ENCODE results near the gene DNAJB12.

DNA sequence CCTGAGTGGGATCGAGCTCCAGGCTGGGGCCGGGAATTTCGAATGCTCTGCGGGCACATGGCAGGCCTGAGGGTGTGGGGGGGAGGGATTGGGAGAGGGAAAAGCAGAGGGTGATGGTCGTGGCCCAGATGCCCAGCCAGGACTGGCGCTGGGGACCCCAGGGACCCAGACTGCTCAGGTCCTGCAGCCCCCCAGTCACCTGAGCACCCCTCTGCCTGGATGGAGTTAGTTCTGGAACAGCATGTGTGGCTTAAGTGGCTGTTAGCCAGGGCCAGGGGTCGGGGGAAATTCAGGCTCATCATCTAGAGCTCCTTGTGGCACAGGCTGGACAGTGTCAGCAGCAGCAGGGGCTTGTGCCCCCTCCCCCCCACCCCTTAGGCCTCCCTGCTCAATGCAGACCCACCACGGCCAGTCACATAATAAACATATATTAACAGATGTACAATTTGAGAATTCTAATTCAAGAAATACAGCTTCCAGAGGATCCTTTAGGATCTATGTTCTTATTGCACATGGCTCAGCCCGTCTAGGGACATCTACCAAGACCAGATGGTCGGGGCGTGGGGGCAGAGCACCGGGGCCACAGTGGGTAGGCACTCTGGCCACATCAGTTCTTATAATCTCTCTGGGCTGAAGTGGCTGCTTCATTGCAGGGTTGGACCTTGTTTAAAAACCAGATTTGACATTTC is 22.2 kb downstream of the DNAJB12 start:
- TF ChIP-seq, protein P1, sequence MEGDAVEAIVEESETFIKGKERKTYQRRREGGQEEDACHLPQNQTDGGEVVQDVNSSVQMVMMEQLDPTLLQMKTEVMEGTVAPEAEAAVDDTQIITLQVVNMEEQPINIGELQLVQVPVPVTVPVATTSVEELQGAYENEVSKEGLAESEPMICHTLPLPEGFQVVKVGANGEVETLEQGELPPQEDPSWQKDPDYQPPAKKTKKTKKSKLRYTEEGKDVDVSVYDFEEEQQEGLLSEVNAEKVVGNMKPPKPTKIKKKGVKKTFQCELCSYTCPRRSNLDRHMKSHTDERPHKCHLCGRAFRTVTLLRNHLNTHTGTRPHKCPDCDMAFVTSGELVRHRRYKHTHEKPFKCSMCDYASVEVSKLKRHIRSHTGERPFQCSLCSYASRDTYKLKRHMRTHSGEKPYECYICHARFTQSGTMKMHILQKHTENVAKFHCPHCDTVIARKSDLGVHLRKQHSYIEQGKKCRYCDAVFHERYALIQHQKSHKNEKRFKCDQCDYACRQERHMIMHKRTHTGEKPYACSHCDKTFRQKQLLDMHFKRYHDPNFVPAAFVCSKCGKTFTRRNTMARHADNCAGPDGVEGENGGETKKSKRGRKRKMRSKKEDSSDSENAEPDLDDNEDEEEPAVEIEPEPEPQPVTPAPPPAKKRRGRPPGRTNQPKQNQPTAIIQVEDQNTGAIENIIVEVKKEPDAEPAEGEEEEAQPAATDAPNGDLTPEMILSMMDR (IDR thresholded peaks at IDR 0.05) = no peak
- TF ChIP-seq POLR2A (IDR thresholded peaks at IDR 0.05) = no peak

Measured in adrenal gland (tissue), 5 donors.